ACC112 (cell line): ENCODE results near the gene PLA2R1.
A peak's percentile ranks its signal among the peaks of the same experiment; 100 is the strongest.

Experiments
- H2AFZ ChIP-seq: fragments of 200-600 bp; sonication (generic); one replicate; pipeline ENCODE4 v1.6.0; 2017; ENCODE audit warnings: antibody characterized with exemption, low read length; ENCODE audit not compliant: unreplicated experiment
- H3K27ac ChIP-seq: fragments of 200-600 bp; sonication (generic); 2 replicates; pipeline ENCODE4 v1.5.1; 2014; ENCODE audit warnings: low read depth, mild to moderate bottlenecking, antibody characterized with exemption, low read length, moderate library complexity
- H3K27me3 ChIP-seq: fragments of 200-600 bp; sonication (generic); 2 replicates; pipeline ENCODE4 v1.6.1; 2014; ENCODE audit warnings: mild to moderate bottlenecking, antibody characterized with exemption, low read length, moderate library complexity, mixed read lengths; ENCODE audit not compliant: insufficient read depth
- H3K36me3 ChIP-seq: fragments of 200-600 bp; sonication (generic); 2 replicates; pipeline ENCODE4 v1.6.1; 2016; ENCODE audit warnings: mild to moderate bottlenecking, antibody characterized with exemption, low read length, moderate library complexity, mixed read lengths; ENCODE audit not compliant: insufficient read depth
- H3K4me1 ChIP-seq: fragments of 200-600 bp; sonication (generic); one replicate; pipeline ENCODE4 v1.6.1; 2016; ENCODE audit warnings: low read length, mixed read lengths; ENCODE audit not compliant: insufficient read depth, unreplicated experiment, control insufficient read depth
- H3K4me3 ChIP-seq: fragments of 200-600 bp; sonication (generic); 2 replicates; pipeline ENCODE4 v1.5.1; 2014; ENCODE audit warnings: mild to moderate bottlenecking, low read depth, low read length
- H3K79me2 ChIP-seq: fragments of 200-600 bp; sonication (generic); one replicate; pipeline ENCODE4 v1.6.0; 2016; ENCODE audit warnings: low read length; ENCODE audit not compliant: control insufficient read depth, unreplicated experiment, insufficient read depth

Gene PLA2R1

DNA sequence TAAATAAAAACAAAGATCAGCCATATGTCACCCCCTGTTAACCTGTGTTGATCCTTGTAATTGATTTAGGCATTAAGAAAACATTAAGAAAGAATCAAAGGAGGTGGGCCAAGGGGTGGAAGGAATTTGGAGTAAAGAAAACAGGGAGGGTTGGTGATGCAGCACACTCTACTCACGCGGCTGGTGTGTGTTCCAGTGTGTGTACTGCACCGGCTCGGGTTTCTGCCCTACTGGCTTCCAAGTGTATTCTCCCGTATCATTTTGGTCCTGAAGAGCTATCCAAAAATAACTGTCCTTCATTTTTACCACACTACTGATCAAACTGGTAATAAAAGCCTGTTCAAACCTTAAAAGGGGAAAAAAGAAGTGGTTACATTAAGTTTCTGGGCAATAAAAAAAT, 56.9 kb downstream of the PLA2R1 start:
- Histone ChIP-seq H3K79me2 (no peaks in the 10 kb centered on the region), H3K4me1 (no peaks in the 10 kb centered on the region), H3K4me3 (no peak overlapping the region), H3K36me3 (peaks cover 19% of the 10 kb centered on the region), H3K27ac (no peak overlapping the region), H3K27me3 (no peaks in the 10 kb centered on the region), H2AFZ (no peak overlapping the region)

GRCh38 chr2:159998961-159999360, 63.5 kb downstream of the PLA2R1 start:
- no peaks in the 10 kb centered on the region for H3K27me3 ChIP-seq
- peaks cover 7% of the 10 kb centered on the region for H3K4me1 ChIP-seq
- H3K27ac ChIP-seq = peak overlapping the region; percentile 69
- peaks cover 22% of the 10 kb centered on the region for H3K36me3 ChIP-seq
- H2AFZ ChIP-seq = no peak overlapping the region
- H3K4me3 ChIP-seq = no peak overlapping the region
- no peaks in the 10 kb centered on the region for H3K79me2 ChIP-seq

DNA sequence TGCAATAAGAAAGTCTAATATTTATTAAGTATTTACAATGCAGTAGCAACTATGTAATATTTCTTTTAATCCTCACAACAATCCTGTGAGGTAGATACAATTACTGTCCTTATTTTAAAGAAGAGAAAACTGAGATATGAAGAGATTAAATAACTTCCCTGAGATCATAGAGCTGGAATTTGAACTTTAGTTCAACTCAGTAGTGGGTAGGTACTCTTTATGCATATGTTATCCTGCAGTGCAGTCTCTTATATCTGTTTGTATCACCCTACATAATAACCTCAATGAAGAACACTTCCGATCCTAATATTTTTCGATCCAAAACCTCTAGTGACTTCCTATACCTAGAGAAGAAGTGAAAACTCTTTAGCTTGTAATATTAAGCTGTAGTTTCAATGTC, 64.2 kb downstream of the PLA2R1 start:
- peaks cover 7% of the 10 kb centered on the region for H3K4me1 ChIP-seq
- no peak overlapping the region for H3K4me3 ChIP-seq
- H3K27ac ChIP-seq = peak overlapping the region; percentile 69
- no peaks in the 10 kb centered on the region for H3K27me3 ChIP-seq
- no peak overlapping the region for H2AFZ ChIP-seq
- H3K79me2 ChIP-seq = no peaks in the 10 kb centered on the region
- peaks cover 18% of the 10 kb centered on the region for H3K36me3 ChIP-seq

GRCh38 chr2:159996792-159997546, 65.4 kb downstream of the PLA2R1 start:
- Histone ChIP-seq H3K27me3 (no peaks in the 10 kb centered on the region), H3K79me2 (no peaks in the 10 kb centered on the region), H2AFZ (no peak overlapping the region), H3K4me1 (peaks cover 7% of the 10 kb centered on the region), H3K36me3 (peaks cover 22% of the 10 kb centered on the region), H3K27ac (no peak overlapping the region), H3K4me3 (no peak overlapping the region)

GRCh38 chr2:159995038-159995437, 67.4 kb downstream of the PLA2R1 start:
- Histone ChIP-seq H3K27ac (no peak overlapping the region), H3K4me3 (no peak overlapping the region), H3K79me2 (no peaks in the 10 kb centered on the region), H3K36me3 (peaks cover 14% of the 10 kb centered on the region; the same call in 1 of the 2 replicates), H3K4me1 (peaks cover 7% of the 10 kb centered on the region), H2AFZ (no peak overlapping the region), H3K27me3 (no peaks in the 10 kb centered on the region)

- H3K27me3 ChIP-seq = no peaks in the 10 kb centered on the region
- no peaks in the 10 kb centered on the region for H3K79me2 ChIP-seq
- H3K36me3 ChIP-seq = 0 out of 2 replicates have a peak, but pooled peaks cover 4% of the 10 kb centered on the region
- no peak overlapping the region for H3K4me3 ChIP-seq
- no peaks in the 10 kb centered on the region for H3K4me1 ChIP-seq
- H3K27ac ChIP-seq = no peak overlapping the region
- H2AFZ ChIP-seq = no peak overlapping the region
Measured at GRCh38 chr2:159989249-159989648, 73.2 kb downstream of the PLA2R1 start.

DNA sequence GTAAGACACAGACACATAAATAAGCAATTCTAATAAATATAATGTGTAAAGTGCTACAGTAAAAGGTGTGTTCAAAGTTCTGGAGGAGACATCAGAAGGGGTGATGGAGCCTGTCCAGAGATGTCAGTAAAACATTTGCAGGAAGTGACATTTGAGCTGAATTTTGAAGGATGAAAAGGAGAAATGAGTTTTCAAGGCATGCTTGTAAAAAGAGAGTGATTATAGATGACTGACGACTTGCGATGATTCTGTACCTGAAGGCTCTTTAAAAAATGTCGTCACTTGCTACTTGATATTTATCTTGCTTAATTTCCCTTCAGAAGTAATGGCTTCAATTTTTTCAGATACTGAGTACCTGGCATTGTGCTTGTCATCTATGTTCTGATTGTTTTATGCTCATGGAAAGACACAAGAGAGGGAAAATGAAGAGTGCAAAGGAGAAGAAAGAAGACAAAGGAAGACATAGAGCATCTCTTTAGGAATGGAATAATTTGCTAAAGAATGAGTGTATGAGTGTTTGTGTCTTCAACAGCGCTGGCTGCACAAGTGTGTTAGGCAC, 73.9 kb downstream of the PLA2R1 start:
- Histone ChIP-seq H3K27me3 (no peaks in the 10 kb centered on the region), H3K27ac (no peak overlapping the region), H3K36me3 (0 out of 2 replicates have a peak, but pooled peaks cover 4% of the 10 kb centered on the region), H2AFZ (no peak overlapping the region), H3K79me2 (no peaks in the 10 kb centered on the region), H3K4me1 (no peaks in the 10 kb centered on the region), H3K4me3 (no peak overlapping the region)

DNA sequence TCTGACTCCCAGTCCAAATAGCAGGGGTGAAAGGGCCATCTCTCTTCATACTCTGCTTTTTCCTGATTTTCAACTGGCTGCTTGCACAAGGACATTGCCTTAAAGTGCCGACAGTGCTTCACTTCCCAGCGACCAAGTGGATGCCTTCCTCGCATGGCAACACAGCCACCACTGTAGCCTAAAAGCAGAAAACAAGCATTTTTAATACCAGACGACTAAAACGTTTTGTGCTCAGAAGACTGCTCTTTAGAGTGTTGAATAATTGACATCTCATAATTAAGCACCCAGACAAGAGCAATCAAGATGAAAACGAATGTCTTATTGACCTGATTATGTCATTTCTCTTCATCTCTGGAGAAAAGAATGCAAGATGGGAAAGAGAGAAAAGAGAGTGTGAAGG, 75.2 kb downstream of the PLA2R1 start:
- H3K27me3 ChIP-seq = no peaks in the 10 kb centered on the region
- no peaks in the 10 kb centered on the region for H3K79me2 ChIP-seq
- no peak overlapping the region for H2AFZ ChIP-seq
- no peak overlapping the region for H3K27ac ChIP-seq
- no peaks in the 10 kb centered on the region for H3K36me3 ChIP-seq
- no peak overlapping the region for H3K4me3 ChIP-seq
- H3K4me1 ChIP-seq = peaks cover 10% of the 10 kb centered on the region

- H3K4me3 ChIP-seq = no peak overlapping the region
- H3K36me3 ChIP-seq = no peaks in the 10 kb centered on the region
- H2AFZ ChIP-seq = no peak overlapping the region
- H3K79me2 ChIP-seq = no peaks in the 10 kb centered on the region
- H3K27me3 ChIP-seq = no peaks in the 10 kb centered on the region
- peaks cover 15% of the 10 kb centered on the region for H3K4me1 ChIP-seq
- no peak overlapping the region for H3K27ac ChIP-seq
Measured at GRCh38 chr2:159985656-159986055, 76.8 kb downstream of the PLA2R1 start.

DNA sequence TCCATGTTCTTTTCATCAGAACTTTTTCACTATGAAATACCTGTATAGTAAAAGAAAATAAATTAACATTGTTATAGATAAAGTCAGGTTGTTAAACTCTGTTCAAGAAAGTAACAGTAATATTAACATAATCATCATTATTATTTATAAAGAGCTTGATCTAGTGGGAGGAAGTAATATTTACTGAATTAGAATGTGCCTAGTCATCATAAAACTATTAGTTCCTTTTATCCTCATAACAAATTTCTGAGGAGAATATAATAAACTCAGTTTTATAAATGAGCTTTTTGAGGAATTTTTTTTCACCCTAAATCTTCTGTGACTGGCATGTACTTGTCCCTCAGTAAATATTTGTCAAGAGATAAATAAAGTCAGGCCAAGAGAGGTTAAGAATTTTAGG, 78.4 kb downstream of the PLA2R1 start:
- no peaks in the 10 kb centered on the region for H3K27me3 ChIP-seq
- H3K27ac ChIP-seq = no peak overlapping the region
- no peak overlapping the region for H2AFZ ChIP-seq
- H3K36me3 ChIP-seq = no peaks in the 10 kb centered on the region
- H3K4me1 ChIP-seq = peaks cover 15% of the 10 kb centered on the region
- H3K79me2 ChIP-seq = no peaks in the 10 kb centered on the region
- no peak overlapping the region for H3K4me3 ChIP-seq
